NB4 (cell line): ENCODE data around the gene AGPAT2.

Experiments used
- DNase-seq: peaks from one replicate; pipeline ENCODE4 v3.0.0; 2010; ENCODE audit warnings: low read depth
- H3K4me3 ChIP-seq: one replicate; pipeline ENCODE4 v1.5.1; 2011; ENCODE audit warnings: mild to moderate bottlenecking, low read depth, low read length, moderate library complexity
- MAX ChIP-seq: IDR thresholded peaks from 2 replicates; pipeline ENCODE4 v1.6.1; 2011; ENCODE audit warnings: low read depth, low read length
- MYC ChIP-seq: IDR thresholded peaks from 2 replicates; pipeline ENCODE4 v1.6.1; 2011; ENCODE audit warnings: low read depth, low read length
- POLR2A ChIP-seq: IDR thresholded peaks from 2 replicates; pipeline ENCODE4 v1.6.1; 2011; ENCODE audit warnings: mild to moderate bottlenecking; ENCODE audit not compliant: insufficient read length; ENCODE audit errors: extremely low read depth
- TF ChIP-seq, protein P1 (sequence below): IDR thresholded peaks from one replicate; pipeline ENCODE4 v1.5.1; 2012; ENCODE audit warnings: low read depth, low read length

Gene AGPAT2

DNA sequence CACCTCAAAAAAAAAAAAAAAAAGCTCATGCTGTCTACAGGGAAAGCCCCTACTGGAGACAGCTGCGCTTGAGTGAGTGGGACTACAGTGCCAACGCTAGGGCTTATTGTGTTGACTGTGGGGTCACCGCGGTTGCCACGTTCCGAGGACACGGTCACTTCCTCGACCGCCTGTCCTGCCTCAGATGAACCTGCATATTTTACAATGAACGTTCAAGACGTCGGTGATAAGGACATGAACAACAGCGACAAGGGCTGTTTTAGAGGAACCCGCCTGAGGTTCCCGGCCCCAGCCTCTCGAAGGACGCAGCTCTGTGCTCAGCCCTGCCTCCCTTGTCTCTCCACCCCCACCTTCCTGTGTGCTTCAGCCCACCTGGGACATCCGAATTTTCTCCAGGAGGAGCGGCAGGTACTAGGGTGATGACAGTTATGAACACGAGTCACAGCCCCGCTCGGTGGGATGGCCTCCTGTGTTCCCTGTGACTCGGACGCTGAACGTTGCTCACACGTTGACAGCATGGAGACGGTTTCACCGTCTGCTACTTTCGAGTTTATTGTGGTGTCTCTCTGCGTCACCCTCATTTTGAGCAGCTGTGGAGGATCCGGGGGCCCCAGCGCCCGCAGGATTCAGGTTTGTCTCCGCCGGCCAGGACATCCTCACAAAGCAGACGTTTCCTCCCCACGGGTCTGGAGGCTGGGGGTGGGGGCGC, 13.9 kb upstream of the AGPAT2 start:
- no peak for DNase-seq
- TF ChIP-seq POLR2A: no peak
- TF ChIP-seq MYC: no peak
- TF ChIP-seq, protein P1, sequence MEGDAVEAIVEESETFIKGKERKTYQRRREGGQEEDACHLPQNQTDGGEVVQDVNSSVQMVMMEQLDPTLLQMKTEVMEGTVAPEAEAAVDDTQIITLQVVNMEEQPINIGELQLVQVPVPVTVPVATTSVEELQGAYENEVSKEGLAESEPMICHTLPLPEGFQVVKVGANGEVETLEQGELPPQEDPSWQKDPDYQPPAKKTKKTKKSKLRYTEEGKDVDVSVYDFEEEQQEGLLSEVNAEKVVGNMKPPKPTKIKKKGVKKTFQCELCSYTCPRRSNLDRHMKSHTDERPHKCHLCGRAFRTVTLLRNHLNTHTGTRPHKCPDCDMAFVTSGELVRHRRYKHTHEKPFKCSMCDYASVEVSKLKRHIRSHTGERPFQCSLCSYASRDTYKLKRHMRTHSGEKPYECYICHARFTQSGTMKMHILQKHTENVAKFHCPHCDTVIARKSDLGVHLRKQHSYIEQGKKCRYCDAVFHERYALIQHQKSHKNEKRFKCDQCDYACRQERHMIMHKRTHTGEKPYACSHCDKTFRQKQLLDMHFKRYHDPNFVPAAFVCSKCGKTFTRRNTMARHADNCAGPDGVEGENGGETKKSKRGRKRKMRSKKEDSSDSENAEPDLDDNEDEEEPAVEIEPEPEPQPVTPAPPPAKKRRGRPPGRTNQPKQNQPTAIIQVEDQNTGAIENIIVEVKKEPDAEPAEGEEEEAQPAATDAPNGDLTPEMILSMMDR: no peak
- no peak for TF ChIP-seq MAX
- no peak overlapping the region for H3K4me3 ChIP-seq

DNA sequence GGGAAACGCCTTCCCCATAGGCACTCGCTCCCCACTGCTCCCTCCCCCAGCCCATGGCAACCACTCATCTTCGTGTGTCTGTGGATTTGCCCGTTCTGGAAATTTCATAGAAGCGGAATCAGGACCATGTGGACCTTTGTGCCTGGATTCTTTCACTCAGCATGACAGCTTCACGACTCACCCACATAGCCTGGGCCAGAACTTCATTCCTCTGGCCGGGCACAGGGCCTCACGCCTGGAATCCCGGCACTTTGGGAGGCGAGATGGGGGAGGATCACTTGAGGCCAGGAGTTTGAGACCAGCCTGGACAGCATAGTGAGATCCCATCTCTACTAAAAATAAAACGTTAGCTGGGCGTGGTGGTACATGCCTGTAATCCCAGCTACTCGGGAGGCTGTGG, 13.0 kb upstream of the AGPAT2 start:
- no peak for DNase-seq
- TF ChIP-seq, protein P1: no peak
- no peak for TF ChIP-seq POLR2A
- no peak for TF ChIP-seq MAX
- no peak for TF ChIP-seq MYC
- no peak overlapping the region for H3K4me3 ChIP-seq

- DNase-seq: no peak
- no peak for TF ChIP-seq MYC
- TF ChIP-seq MAX: no peak
- TF ChIP-seq, protein P1: no peak
- TF ChIP-seq POLR2A: no peak
- H3K4me3 ChIP-seq: no peak overlapping the region
Observed at GRCh38 chr9:136698635-136699246, 11.5 kb upstream of the AGPAT2 start.

GRCh38 chr9:136697821-136698526, 10.7 kb upstream of the AGPAT2 start:
- H3K4me3 ChIP-seq: no peak overlapping the region
- DNase-seq: peak; percentile 87
- no peak for TF ChIP-seq MAX
- no peak for TF ChIP-seq MYC
- TF ChIP-seq, protein P1: no peak
- no peak for TF ChIP-seq POLR2A

GRCh38 chr9:136697146-136697820, 10.0 kb upstream of the AGPAT2 start:
- H3K4me3 ChIP-seq: no peak overlapping the region
- no peak for DNase-seq
- TF ChIP-seq MAX: no peak
- TF ChIP-seq, protein P1: no peak
- no peak for TF ChIP-seq POLR2A
- TF ChIP-seq MYC: no peak
